Measurements from ENCODE around the gene NHLRC1. TPM values are rescaled to one million over a fixed set of nuclear protein-coding genes. Genes with fewer than 3 reads are reported as not detected.

Gene NHLRC1
- total and polyA plus RNA-seq, 2 of the 13 experiments (the other 11 are each of a cell fraction or from before 2014, with no cell fraction given) = 0.04 to 0.11 TPM

DNA sequence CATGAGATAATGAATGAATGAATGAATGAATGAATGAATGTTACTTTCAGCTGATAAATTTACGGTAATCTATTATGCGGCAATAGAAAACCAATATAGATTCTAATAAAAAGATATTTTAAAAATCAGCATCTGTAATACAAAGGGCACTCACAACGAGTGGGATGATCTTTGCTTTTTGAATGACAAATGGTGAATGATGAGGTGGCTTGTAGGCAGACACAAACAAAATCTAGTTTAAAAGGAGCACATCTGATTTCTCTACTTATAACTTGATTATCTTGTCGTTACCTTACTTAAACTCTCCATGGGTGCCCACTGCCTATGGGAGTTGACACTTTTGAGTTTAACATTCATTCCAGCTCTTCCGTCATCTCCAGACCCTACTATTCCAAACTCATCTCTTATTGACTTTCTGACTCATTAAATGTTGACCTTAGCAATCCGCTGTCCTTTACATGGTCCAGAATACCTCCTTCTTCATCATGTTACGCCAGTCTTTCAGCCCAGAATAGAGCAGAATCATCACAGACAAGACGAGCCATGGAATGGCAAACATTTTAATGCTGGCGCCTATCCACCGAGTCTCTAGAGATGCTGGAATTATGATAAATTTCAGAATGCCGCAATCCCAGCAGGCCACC, 41.3 kb downstream of the NHLRC1 start (continued):
- TF ChIP-seq, protein P1, sequence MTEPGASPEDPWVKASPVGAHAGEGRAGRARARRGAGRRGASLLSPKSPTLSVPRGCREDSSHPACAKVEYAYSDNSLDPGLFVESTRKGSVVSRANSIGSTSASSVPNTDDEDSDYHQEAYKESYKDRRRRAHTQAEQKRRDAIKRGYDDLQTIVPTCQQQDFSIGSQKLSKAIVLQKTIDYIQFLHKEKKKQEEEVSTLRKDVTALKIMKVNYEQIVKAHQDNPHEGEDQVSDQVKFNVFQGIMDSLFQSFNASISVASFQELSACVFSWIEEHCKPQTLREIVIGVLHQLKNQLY (CRISPR knock-in tag; IDR thresholded peaks at IDR 0.05) = no peak
- TF ChIP-seq ZNF547 (CRISPR knock-in tag; IDR thresholded peaks at IDR 0.05) (no peak), SKIL (CRISPR knock-in tag; IDR thresholded peaks at IDR 0.05; ENCODE audit: borderline replicate concordance) (no peak), SKI (IDR thresholded peaks at IDR 0.05; ENCODE audit: partially characterized antibody) (peak; percentile 34), HMGXB4 (CRISPR knock-in tag; IDR thresholded peaks at IDR 0.05; ENCODE audit: borderline replicate concordance in 1 of 2, low read depth in 1 of 2) (no peak), ZNF121 (CRISPR knock-in tag; IDR thresholded peaks at IDR 0.05) (no peak), FOXP4 (CRISPR knock-in tag; IDR thresholded peaks at IDR 0.05) (peak; percentile 40), ZNF670 (CRISPR knock-in tag; IDR thresholded peaks at IDR 0.05; ENCODE audit: borderline replicate concordance) (no peak), ZNF891 (CRISPR knock-in tag; IDR thresholded peaks at IDR 0.05) (no peak), ZNF124 (CRISPR knock-in tag; IDR thresholded peaks at IDR 0.05) (no peak), ZNF598 (CRISPR knock-in tag; IDR thresholded peaks at IDR 0.05; ENCODE audit: borderline replicate concordance) (no peak), ARNTL (CRISPR knock-in tag; IDR thresholded peaks at IDR 0.05) (no peak), SOX5 (CRISPR knock-in tag; IDR thresholded peaks at IDR 0.05; ENCODE audit: borderline replicate concordance) (peak; percentile 33; the same call in 1 of the 2 replicates), DR1 (CRISPR knock-in tag; IDR thresholded peaks at IDR 0.05) (no peak), ZNF3 (CRISPR knock-in tag; IDR thresholded peaks at IDR 0.05) (no peak), ZNF468 (CRISPR knock-in tag; IDR thresholded peaks at IDR 0.05) (no peak)
- TF ChIP-seq, protein P2, sequence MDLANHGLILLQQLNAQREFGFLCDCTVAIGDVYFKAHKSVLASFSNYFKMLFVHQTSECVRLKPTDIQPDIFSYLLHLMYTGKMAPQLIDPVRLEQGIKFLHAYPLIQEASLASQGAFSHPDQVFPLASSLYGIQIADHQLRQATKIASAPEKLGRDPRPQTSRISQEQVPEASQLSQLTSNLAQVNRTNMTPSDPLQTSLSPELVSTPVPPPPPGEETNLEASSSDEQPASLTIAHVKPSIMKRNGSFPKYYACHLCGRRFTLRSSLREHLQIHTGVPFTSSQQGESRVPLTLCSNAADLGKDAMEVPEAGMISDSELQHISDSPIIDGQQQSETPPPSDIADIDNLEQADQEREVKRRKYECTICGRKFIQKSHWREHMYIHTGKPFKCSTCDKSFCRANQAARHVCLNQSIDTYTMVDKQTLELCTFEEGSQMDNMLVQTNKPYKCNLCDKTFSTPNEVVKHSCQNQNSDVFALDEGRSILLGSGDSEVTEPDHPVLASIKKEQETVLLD (CRISPR knock-in tag; IDR thresholded peaks at IDR 0.05; ENCODE audit: low read depth) = no peak
- TF ChIP-seq, protein P3, sequence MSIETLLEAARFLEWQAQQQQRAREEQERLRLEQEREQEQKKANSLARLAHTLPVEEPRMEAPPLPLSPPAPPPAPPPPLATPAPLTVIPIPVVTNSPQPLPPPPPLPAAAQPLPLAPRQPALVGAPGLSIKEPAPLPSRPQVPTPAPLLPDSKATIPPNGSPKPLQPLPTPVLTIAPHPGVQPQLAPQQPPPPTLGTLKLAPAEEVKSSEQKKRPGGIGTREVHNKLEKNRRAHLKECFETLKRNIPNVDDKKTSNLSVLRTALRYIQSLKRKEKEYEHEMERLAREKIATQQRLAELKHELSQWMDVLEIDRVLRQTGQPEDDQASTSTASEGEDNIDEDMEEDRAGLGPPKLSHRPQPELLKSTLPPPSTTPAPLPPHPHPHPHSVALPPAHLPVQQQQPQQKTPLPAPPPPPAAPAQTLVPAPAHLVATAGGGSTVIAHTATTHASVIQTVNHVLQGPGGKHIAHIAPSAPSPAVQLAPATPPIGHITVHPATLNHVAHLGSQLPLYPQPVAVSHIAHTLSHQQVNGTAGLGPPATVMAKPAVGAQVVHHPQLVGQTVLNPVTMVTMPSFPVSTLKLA (IDR thresholded peaks at IDR 0.05) = no peak
